Measurements from ENCODE around the gene BOLA1.

The BOLA1 gene

GRCh38 chr1:149916193-149916897, 17.0 kb downstream of the BOLA1 start:
- Mint-ChIP-seq H3K27me3 (no peaks in the 10 kb centered on the region), H3K9me3 (no peaks in the 10 kb centered on the region), H3K36me3 (ENCODE audit: low read depth) (peaks cover 5% of the 10 kb centered on the region), H3K4me1 (ENCODE audit: low read depth) (peaks cover 37% of the 10 kb centered on the region), H3K4me3 (peak overlapping the region; percentile 84), H3K27ac (peak overlapping the region; percentile 29)

DNA sequence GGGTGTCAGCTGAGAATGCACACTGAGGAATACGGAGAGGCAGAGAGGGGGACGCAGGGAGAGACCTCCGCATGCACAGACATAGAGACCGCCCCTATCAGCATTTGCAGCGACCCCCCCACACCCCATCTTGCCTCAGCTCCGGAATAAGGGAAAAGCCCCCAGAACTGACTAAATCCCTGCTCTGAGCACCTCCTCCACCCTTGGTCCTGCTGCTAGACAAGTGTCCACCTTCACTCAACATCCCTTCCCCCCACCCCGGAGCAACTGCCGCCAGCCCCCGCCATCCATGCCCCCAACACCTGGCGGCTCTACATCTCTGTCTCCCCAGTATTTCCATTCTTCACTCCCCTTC, 17.5 kb downstream of the BOLA1 start:
- Mint-ChIP-seq H3K9me3 (no peaks in the 10 kb centered on the region), H3K27me3 (no peaks in the 10 kb centered on the region), H3K27ac (no peak overlapping the region), H3K36me3 (ENCODE audit: low read depth) (peaks cover 9% of the 10 kb centered on the region), H3K4me3 (peak overlapping the region; percentile 84), H3K4me1 (ENCODE audit: low read depth) (peaks cover 37% of the 10 kb centered on the region)

- peaks cover 17% of the 10 kb centered on the region for H3K36me3 Mint-ChIP-seq (ENCODE audit: low read depth)
- H3K9me3 Mint-ChIP-seq: no peaks in the 10 kb centered on the region
- H3K4me1 Mint-ChIP-seq (ENCODE audit: low read depth): peaks cover 37% of the 10 kb centered on the region
- no peaks in the 10 kb centered on the region for H3K27me3 Mint-ChIP-seq
- H3K4me3 Mint-ChIP-seq: peak within 1 kb of the TSS; percentile 84
- no peak within 1 kb of the TSS for H3K27ac Mint-ChIP-seq
Measured at GRCh38 chr1:149917571-149918144, 18.3 kb downstream of the BOLA1 start, which contains the start of gene SV2A. Gene SV2A, minus strand, starts transcription at chr1:149917844. Its CDS starts 4,004 bp downstream, at chr1:149913840.

GRCh38 chr1:149923626-149924025, 24.3 kb downstream of the BOLA1 start:
- H3K4me1 Mint-ChIP-seq (ENCODE audit: low read depth): peaks cover 28% of the 10 kb centered on the region
- H3K27ac Mint-ChIP-seq: peak overlapping the region; percentile 29
- no peak overlapping the region for H3K4me3 Mint-ChIP-seq
- peaks cover 57% of the 10 kb centered on the region for H3K36me3 Mint-ChIP-seq (ENCODE audit: low read depth)
- no peaks in the 10 kb centered on the region for H3K27me3 Mint-ChIP-seq
- H3K9me3 Mint-ChIP-seq: no peaks in the 10 kb centered on the region

GRCh38 chr1:149925345-149925744, 26.0 kb downstream of the BOLA1 start:
- Mint-ChIP-seq H3K27ac (peak overlapping the region; percentile 49), H3K9me3 (no peaks in the 10 kb centered on the region), H3K4me3 (peak overlapping the region; percentile 96)

DNA sequence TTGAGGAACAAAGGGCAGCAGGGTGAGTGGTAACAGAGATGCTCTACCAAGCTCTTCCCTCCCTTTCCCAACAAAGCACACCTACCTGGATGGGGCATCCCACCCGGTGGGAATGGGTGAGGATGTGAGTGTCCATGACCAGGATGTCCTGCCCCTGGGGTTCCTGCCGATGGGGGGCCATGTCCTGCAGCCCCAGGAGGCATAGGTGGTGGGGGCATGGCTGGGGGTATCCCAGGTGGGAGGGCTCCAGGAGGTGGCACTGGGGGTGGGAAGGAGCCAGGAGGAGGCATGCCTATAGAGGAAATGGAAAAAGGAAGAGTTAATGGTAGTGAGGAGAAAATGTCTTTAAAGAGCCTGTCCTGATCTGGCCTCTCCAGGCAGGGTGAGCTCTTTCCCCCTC, 26.4 kb downstream of the BOLA1 start:
- peaks cover 57% of the 10 kb centered on the region for H3K36me3 Mint-ChIP-seq (ENCODE audit: low read depth)
- no peaks in the 10 kb centered on the region for H3K9me3 Mint-ChIP-seq
- peaks cover 35% of the 10 kb centered on the region for H3K4me1 Mint-ChIP-seq (ENCODE audit: low read depth)
- no peaks in the 10 kb centered on the region for H3K27me3 Mint-ChIP-seq
- peak overlapping the region; percentile 29 for H3K27ac Mint-ChIP-seq
- peak overlapping the region; percentile 96 for H3K4me3 Mint-ChIP-seq

More at GRCh38 chr1:149925345-149925744, 26.0 kb downstream of the BOLA1 start:
- Mint-ChIP-seq H3K36me3 (ENCODE audit: low read depth) (peaks cover 57% of the 10 kb centered on the region), H3K4me1 (ENCODE audit: low read depth) (peaks cover 35% of the 10 kb centered on the region), H3K27me3 (no peaks in the 10 kb centered on the region)

- H3K4me1 Mint-ChIP-seq (ENCODE audit: low read depth): peaks cover 38% of the 10 kb centered on the region
Measured at GRCh38 chr1:149926296-149926695, 26.9 kb downstream of the BOLA1 start.

GRCh38 chr1:149927056-149927562, 27.7 kb downstream of the BOLA1 start:
- Mint-ChIP-seq H3K27ac (peak overlapping the region; percentile 90), H3K27me3 (no peaks in the 10 kb centered on the region), H3K4me1 (ENCODE audit: low read depth) (peaks cover 44% of the 10 kb centered on the region), H3K9me3 (no peaks in the 10 kb centered on the region), H3K36me3 (ENCODE audit: low read depth) (peaks cover 51% of the 10 kb centered on the region), H3K4me3 (peak overlapping the region; percentile 96)

More at GRCh38 chr1:149926296-149926695, 26.9 kb downstream of the BOLA1 start:
- H3K27me3 Mint-ChIP-seq: no peaks in the 10 kb centered on the region
- no peaks in the 10 kb centered on the region for H3K9me3 Mint-ChIP-seq
- peak overlapping the region; percentile 96 for H3K4me3 Mint-ChIP-seq
- peak overlapping the region; percentile 29 for H3K27ac Mint-ChIP-seq
- H3K36me3 Mint-ChIP-seq (ENCODE audit: low read depth): peaks cover 57% of the 10 kb centered on the region

DNA sequence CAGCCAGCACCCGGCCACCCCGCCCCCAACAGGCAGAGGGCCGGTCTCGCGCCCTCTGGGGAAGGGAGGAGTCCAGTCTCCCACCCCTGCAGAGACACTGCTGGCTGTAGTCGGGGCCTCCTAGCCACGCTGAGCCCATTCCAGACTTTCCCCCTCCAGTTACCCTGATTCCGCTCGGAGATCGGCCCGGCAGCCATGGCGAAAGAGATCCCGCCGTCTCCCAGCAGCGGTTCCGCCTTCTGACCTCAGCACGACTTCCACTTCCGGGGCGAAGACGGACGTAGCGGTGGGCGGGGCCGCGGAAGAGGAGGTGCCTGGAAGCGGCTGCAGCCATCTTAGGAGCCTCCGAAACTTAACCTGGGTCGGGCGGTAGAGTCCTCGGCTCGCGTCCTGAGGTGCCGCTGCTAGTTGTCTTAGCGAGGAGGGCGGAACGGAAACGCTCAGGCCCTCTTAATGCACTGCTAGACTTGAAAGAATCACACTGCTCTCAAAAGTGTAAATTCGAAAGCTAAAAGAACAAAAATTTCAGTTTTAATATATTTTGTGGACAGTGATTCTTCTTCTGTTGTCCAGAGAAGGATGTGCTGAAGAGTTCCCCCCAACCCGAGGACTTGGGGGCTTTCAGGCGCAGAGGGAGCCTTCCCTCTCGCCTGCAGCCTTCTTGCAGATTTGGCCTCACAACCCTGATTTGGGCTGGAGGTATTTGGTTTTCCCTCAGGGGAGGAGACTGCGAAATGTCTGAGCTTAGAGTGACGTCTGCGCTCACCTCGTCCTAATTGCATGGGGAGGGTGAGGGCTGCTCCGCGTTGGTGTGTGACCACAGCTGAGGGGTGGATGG, 28.4 kb downstream of the BOLA1 start, which contains the start of gene SF3B4:
Gene SF3B4 (minus strand): TSS at position 241 of the 838 bp plus-strand sequence. CDS start 44 bp downstream, at position 197.
- Mint-ChIP-seq H3K4me1 (ENCODE audit: low read depth) (peaks cover 44% of the 10 kb centered on the region), H3K36me3 (ENCODE audit: low read depth) (peaks cover 44% of the 10 kb centered on the region), H3K27ac (peak within 1 kb of the TSS; percentile 90), H3K9me3 (no peaks in the 10 kb centered on the region), H3K4me3 (peak within 1 kb of the TSS; percentile 96), H3K27me3 (no peaks in the 10 kb centered on the region)

GRCh38 chr1:149928401-149928724, 29.0 kb downstream of the BOLA1 start:
- Mint-ChIP-seq H3K27ac (peak overlapping the region; percentile 90), H3K27me3 (no peaks in the 10 kb centered on the region), H3K4me3 (peak overlapping the region; percentile 96), H3K9me3 (no peaks in the 10 kb centered on the region), H3K4me1 (ENCODE audit: low read depth) (peaks cover 44% of the 10 kb centered on the region), H3K36me3 (ENCODE audit: low read depth) (peaks cover 38% of the 10 kb centered on the region)

- Mint-ChIP-seq H3K9me3 (no peaks in the 10 kb centered on the region), H3K4me1 (ENCODE audit: low read depth) (peaks cover 38% of the 10 kb centered on the region), H3K27ac (no peak overlapping the region), H3K27me3 (no peaks in the 10 kb centered on the region), H3K4me3 (no peak overlapping the region), H3K36me3 (ENCODE audit: low read depth) (peaks cover 23% of the 10 kb centered on the region)
Measured at GRCh38 chr1:149929856-149930255, 30.5 kb downstream of the BOLA1 start.

DNA sequence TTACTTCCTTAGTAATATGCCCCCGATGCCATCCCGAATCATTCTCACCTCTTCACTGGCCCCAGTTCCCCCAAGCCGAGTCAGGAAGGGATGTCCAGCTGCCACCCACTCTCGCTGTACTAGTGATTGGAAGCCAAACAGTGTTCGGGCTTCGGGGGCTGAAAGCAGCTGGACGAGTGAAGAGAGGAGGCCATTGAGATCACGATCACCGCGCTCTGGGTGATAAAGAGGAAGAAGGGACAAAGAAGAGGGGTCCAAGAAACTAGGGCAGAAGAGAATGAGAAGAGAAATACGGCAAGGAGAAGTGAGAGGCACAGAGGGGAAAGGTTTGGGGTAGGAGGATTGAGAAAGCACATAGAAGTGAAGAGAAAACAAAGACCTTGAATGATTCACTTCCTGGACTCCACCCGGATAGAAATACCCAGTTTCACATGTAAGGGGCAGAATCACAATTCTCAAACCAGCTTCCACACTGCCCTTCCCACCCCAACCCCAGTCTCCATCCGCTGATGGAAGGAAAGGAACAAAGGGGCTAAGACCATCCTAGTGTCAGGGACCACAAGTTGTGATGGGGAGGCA, 31.9 kb downstream of the BOLA1 start:
- Mint-ChIP-seq H3K27me3 (no peaks in the 10 kb centered on the region), H3K4me1 (ENCODE audit: low read depth) (peaks cover 24% of the 10 kb centered on the region), H3K4me3 (no peak overlapping the region), H3K36me3 (ENCODE audit: low read depth) (peaks cover 10% of the 10 kb centered on the region), H3K9me3 (no peaks in the 10 kb centered on the region), H3K27ac (peak overlapping the region; percentile 69)

DNA sequence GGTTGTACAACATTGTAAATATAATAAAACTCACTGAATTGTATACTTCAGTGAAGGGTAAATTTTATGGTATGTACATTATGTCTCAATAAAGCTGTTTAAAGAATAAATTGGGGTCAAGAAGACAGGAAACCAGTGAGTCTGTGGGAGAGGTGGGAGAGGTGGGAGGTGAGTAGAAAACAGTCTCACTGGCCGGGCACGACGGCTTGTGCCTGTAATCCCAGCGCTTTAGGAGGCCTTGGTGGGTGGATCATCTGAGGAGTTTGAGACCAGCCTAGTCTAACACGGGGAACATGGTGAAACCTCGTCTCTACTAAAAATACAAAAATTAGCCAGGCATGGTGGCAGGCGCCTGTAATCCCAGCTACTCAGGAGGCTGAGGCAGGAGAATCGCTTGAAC, 33.1 kb downstream of the BOLA1 start:
- H3K4me3 Mint-ChIP-seq: no peak overlapping the region
- no peaks in the 10 kb centered on the region for H3K27me3 Mint-ChIP-seq
- no peak overlapping the region for H3K27ac Mint-ChIP-seq
- H3K4me1 Mint-ChIP-seq (ENCODE audit: low read depth): peaks cover 33% of the 10 kb centered on the region
- H3K9me3 Mint-ChIP-seq: no peaks in the 10 kb centered on the region
- no peaks in the 10 kb centered on the region for H3K36me3 Mint-ChIP-seq (ENCODE audit: low read depth)

DNA sequence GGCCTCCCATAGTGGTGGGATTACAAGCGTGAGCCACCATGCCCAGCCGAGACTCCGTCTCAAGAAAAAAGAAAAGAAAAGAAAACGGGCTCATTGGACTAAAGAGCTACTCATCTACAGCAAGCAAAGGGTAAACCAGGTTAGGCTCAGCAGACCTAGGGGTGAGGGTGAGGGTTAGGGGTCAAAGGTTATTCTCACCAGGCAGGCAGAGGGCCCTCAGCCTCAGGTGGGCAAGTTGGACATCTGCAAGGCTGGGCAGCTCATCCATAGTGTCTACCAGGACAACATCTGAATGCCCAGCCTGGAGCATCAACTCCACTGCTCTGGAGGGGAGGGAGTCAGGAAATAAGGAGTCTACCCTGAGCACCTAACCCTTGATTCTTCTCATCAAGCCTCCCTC, 33.8 kb downstream of the BOLA1 start:
- Mint-ChIP-seq H3K27ac (no peak overlapping the region), H3K9me3 (no peaks in the 10 kb centered on the region), H3K27me3 (no peaks in the 10 kb centered on the region), H3K36me3 (ENCODE audit: low read depth) (no peaks in the 10 kb centered on the region), H3K4me1 (ENCODE audit: low read depth) (peaks cover 39% of the 10 kb centered on the region), H3K4me3 (no peak overlapping the region)
